MCF 10A (cell line): ENCODE measurements around the gene FOXO3. TPM values are rescaled to one million over a fixed set of nuclear protein-coding genes. Genes with fewer than 3 reads are reported as not detected.

Experiments used
- BruUV-seq: library from RNA; stranded (reverse); fragments of 400-500 nt; replicated peaks from 2 replicates; lab custom pipeline; 2021; lab: Mats Ljungman, UMichigan
- CTCF ChIA-PET: fragments of 300-600 bp; sonication (Branson Sonifier 250); formaldehyde crosslinking; extraction: SDS; loops from one replicate; lab custom pipeline; 2021; ENCODE audit warnings: antibody characterized with exemption, inconsistent platforms; lab: Yijun Ruan, JAX
- POLR2A ChIA-PET: fragments of 300-600, 350-650 bp; sonication (Branson Sonifier 250); formaldehyde crosslinking; extraction: SDS; loops from one replicate; lab custom pipeline; 2020; ENCODE audit warnings: antibody characterized with exemption, inconsistent platforms; lab: Yijun Ruan, JAX
- DNase-seq: peaks from one replicate; pipeline ENCODE4 v3.0.0-alpha.2; 2018; ENCODE audit not compliant: unreplicated experiment
- H3K27ac Mint-ChIP-seq: one replicate; pipeline ENCODE4 v1.8.0; 2022; ENCODE audit warnings: mild to moderate bottlenecking, low read depth, mixed read lengths; ENCODE audit not compliant: unreplicated experiment
- H3K27me3 Mint-ChIP-seq: one replicate; pipeline ENCODE4 v1.8.0; 2022; ENCODE audit warnings: mixed read lengths; ENCODE audit not compliant: insufficient read depth, unreplicated experiment
- H3K36me3 Mint-ChIP-seq: one replicate; pipeline ENCODE4 v1.8.0; 2022; ENCODE audit warnings: mild to moderate bottlenecking, moderate library complexity, mixed read lengths; ENCODE audit not compliant: insufficient read depth, unreplicated experiment
- H3K4me1 Mint-ChIP-seq: one replicate; pipeline ENCODE4 v1.8.0; 2022; ENCODE audit warnings: mixed read lengths; ENCODE audit not compliant: insufficient read depth, unreplicated experiment
- H3K4me3 Mint-ChIP-seq: one replicate; pipeline ENCODE4 v1.8.0; 2022; ENCODE audit warnings: mild to moderate bottlenecking, moderate library complexity, mixed read lengths; ENCODE audit not compliant: unreplicated experiment
- H3K9me3 Mint-ChIP-seq: one replicate; pipeline ENCODE4 v1.8.0; 2022; ENCODE audit warnings: mixed read lengths; ENCODE audit not compliant: unreplicated experiment
- CTCF ChIP-seq: fragments of 200-600 bp; IDR thresholded peaks from one replicate; pipeline ENCODE4 v1.8.0; 2022; ENCODE audit warnings: antibody characterized with exemption, mild to moderate bottlenecking; ENCODE audit not compliant: unreplicated experiment
- intact Hi-C: fragments of 100-400 bp; cut with micrococcal nuclease; formaldehyde crosslinking; loops from 2 replicates; pipeline ENCODE4 v1.14.1; 2022
- total RNA-seq: library from RNA; stranded (reverse); gene quantifications from 2 replicates; pipeline ENCODE4 v1.2.3, GENCODE V29; 2022

The FOXO3 gene
- total RNA-seq, 1 experiment from 2014 or later: 53.0 TPM

- no peak for TF ChIP-seq CTCF
- intact Hi-C loops: loop anchor here (1.0 to 5.0 kb wide), 6 partner anchors 89 to 447 kb away; no protein-coding TSS in a partner anchor
- ChIA-PET POLR2A (interaction anchor here (0.6 to 8.5 kb wide), 28 partner anchors 14 to 604 kb away, joined by 3 to 164 read pairs (median 6); partner anchors contain the start of genes ARMC2, CEP57L1, SEC63 and SESN1), CTCF (interaction anchor here (0.9 to 1.7 kb wide), 10 partner anchors 16 to 511 kb away, joined by 3 to 5 read pairs (median 3); partner anchors contain the start of gene ARMC2)
- DNase-seq: peak; percentile 40
- H3K4me1 Mint-ChIP-seq: peaks cover 28% of the 10 kb centered on the region
- peaks cover 53% of the 10 kb centered on the region for H3K36me3 Mint-ChIP-seq
- no peaks in the 10 kb centered on the region for H3K27me3 Mint-ChIP-seq
- H3K9me3 Mint-ChIP-seq: no peaks in the 10 kb centered on the region
- BruUV-seq: TSS peak; percentile 79
- peak overlapping the region; percentile 83 for H3K27ac Mint-ChIP-seq
- peak overlapping the region; percentile 90 for H3K4me3 Mint-ChIP-seq
Observed at GRCh38 chr6:108561742-108562502, 1.2 kb downstream of the FOXO3 start.

- peaks cover 59% of the 10 kb centered on the region for H3K36me3 Mint-ChIP-seq
- H3K4me1 Mint-ChIP-seq: peaks cover 23% of the 10 kb centered on the region
- CTCF ChIA-PET: interaction anchor here (0.7 to 1.7 kb wide), 10 partner anchors 15 to 510 kb away, joined by 3 to 5 read pairs (median 3); partner anchors contain the start of gene ARMC2
Observed at GRCh38 chr6:108562503-108562993, 1.8 kb downstream of the FOXO3 start.

DNA sequence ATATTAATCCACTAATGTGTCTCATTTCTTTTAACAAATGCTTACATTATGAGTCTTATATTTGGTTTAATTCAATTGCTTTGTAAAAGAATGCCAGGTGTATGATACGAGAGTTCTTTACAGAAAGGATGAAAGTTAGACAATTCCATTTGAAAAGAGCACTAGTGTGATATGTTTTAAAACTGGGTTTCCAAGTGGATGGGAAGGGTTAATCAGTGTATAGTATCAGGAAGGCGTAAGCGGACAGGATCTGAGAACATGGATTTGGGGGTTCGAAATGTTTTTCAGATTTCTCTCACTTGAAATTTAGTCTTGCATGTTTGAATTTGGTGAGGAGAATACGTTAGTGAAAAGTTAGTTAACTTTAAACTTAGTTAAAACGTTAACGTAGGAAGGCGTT is 2.6 kb downstream of the FOXO3 start:
- intact Hi-C loops: loop anchor here (2.0 to 5.0 kb wide), 3 partner anchors 88 to 446 kb away; no protein-coding TSS in a partner anchor
- H3K4me3 Mint-ChIP-seq: peak overlapping the region; percentile 90
- no peak for DNase-seq
- no TSS peak for BruUV-seq
- no peak for TF ChIP-seq CTCF
- peaks cover 67% of the 10 kb centered on the region for H3K36me3 Mint-ChIP-seq
- peak overlapping the region; percentile 83 for H3K27ac Mint-ChIP-seq
- no peaks in the 10 kb centered on the region for H3K27me3 Mint-ChIP-seq
- no peaks in the 10 kb centered on the region for H3K9me3 Mint-ChIP-seq
- H3K4me1 Mint-ChIP-seq: peaks cover 27% of the 10 kb centered on the region
- CTCF ChIA-PET: interaction anchor here (0.7 to 1.4 kb wide), 6 partner anchors 19 to 510 kb away, joined by 3 to 4 read pairs (median 3); no protein-coding TSS in a partner anchor
- POLR2A ChIA-PET: interaction anchor here (0.7 to 8.5 kb wide), 22 partner anchors 13 to 605 kb away, joined by 3 to 164 read pairs (median 8); partner anchors contain the start of genes ARMC2, SEC63 and SESN1

More at GRCh38 chr6:108562503-108562993, 1.8 kb downstream of the FOXO3 start:
- Mint-ChIP-seq H3K4me3 (peak overlapping the region; percentile 90), H3K27me3 (no peaks in the 10 kb centered on the region), H3K9me3 (no peaks in the 10 kb centered on the region), H3K27ac (peak overlapping the region; percentile 83)
- POLR2A ChIA-PET: interaction anchor here (0.6 to 8.5 kb wide), 28 partner anchors 14 to 605 kb away, joined by 3 to 164 read pairs (median 6); partner anchors contain the start of genes ARMC2, SEC63 and SESN1
- TF ChIP-seq CTCF: no peak
- intact Hi-C loops: loop anchor here (1.0 to 5.0 kb wide), 6 partner anchors 88 to 446 kb away; no protein-coding TSS in a partner anchor
- peak; percentile 91 for DNase-seq
- BruUV-seq: no TSS peak
